K562 (cell line): ENCODE data around the gene PHACTR2. TPM values are rescaled to one million over a fixed set of nuclear protein-coding genes. Genes with fewer than 3 reads are reported as not detected.

Source experiments
- ATAC-seq: fragments of 200-7000 bp; cut with Tn5 transposase; 3 replicates; pipeline ENCODE4 v1.9.1; 2020; ENCODE audit warnings: moderate library complexity
- BruUV-seq: library from RNA; stranded (reverse); fragments of 400-500 nt; replicated peaks from 2 replicates; lab custom pipeline; 2021; lab: Mats Ljungman, UMichigan
- CTCF ChIA-PET: fragments of 300-600 bp; formaldehyde crosslinking; extraction: SDS; loops from one replicate; lab custom pipeline; 2021; ENCODE audit warnings: low intra/inter-chr PET ratio; lab: Yijun Ruan, JAX
- POLR2A ChIA-PET: fragments of 300-600, 350-650 bp; sonication (Branson Sonifier 250); formaldehyde crosslinking; extraction: SDS; loops from one replicate; lab custom pipeline; 2021; ENCODE audit warnings: antibody characterized with exemption, inconsistent platforms; lab: Yijun Ruan, JAX
- DNase-seq, 4 experiments: peaks; one replicate each; pipeline versions ENCODE4 v3.0.0 to v3.0.0-alpha.2; 2011 to 2018; ENCODE audit warnings: low spot score in 3 of 4, mixed read lengths in 3 of 4; ENCODE audit errors: extremely low read depth in 1 of 4
- FAIRE-seq: peaks from 2 replicates; lab custom pipeline; 2011; peaks lifted over from hg19 to GRCh38; lab: Jason Lieb, UNC
- H2AFZ ChIP-seq: 2 replicates; pipeline ENCODE4 v1.6.0; 2011; ENCODE audit warnings: low read depth, low read length, control low read depth, inconsistent platforms
- H3K27ac ChIP-seq: fragments of 200-600 bp; 3 replicates; pipeline ENCODE4 v1.8.0; 2011; ENCODE audit warnings: low read depth, mild to moderate bottlenecking, control low read depth, inconsistent platforms, low read length, moderate library complexity, mixed read lengths; ENCODE audit errors: extremely low read depth
- H3K27me3 ChIP-seq, 2 experiments: fragments of 300-600 bp in 1 of 2; 2 replicates in 1 of 2; 3 replicates in 1 of 2; pipeline versions ENCODE4 v1.6.0 to v1.8.0; 2011; ENCODE audit warnings: inconsistent platforms in 2 of 2, low read length in 2 of 2, mild to moderate bottlenecking in 1 of 2, mixed read lengths in 1 of 2, moderate library complexity in 1 of 2; ENCODE audit not compliant: control insufficient read depth in 2 of 2, insufficient read depth in 2 of 2
- H3K36me3 ChIP-seq: fragments of 300-600 bp; 3 replicates; pipeline ENCODE4 v1.8.0; 2011; ENCODE audit warnings: mild to moderate bottlenecking, low read length, inconsistent platforms; ENCODE audit not compliant: control insufficient read depth, insufficient read depth
- H3K4me1 ChIP-seq, 2 experiments: fragments of 200-600 bp in 1 of 2; replicated peaks in 1 of 2; 2 replicates in 1 of 2; 3 replicates in 1 of 2; pipeline versions ENCODE4 v1.5.1 to v1.8.0; 2011; ENCODE audit warnings: inconsistent platforms in 2 of 2, low read length in 2 of 2, mild to moderate bottlenecking in 1 of 2, mixed read lengths in 1 of 2, moderate library complexity in 1 of 2; ENCODE audit not compliant: control insufficient read depth in 2 of 2, insufficient read depth in 2 of 2
- H3K4me2 ChIP-seq: 2 replicates; pipeline ENCODE4 v1.6.1; 2011; ENCODE audit warnings: low read length, control low read depth, inconsistent platforms, mixed read lengths; ENCODE audit not compliant: insufficient read depth
- H3K4me3 ChIP-seq: fragments of 200-600 bp; sonication (generic), shearing (Covaris generic); 2 replicates; pipeline ENCODE4 v1.5.1; 2016; ENCODE audit warnings: control low read depth, inconsistent platforms
- H3K79me2 ChIP-seq: fragments of 200-600 bp; 3 replicates; pipeline ENCODE4 v1.8.0; 2011; ENCODE audit warnings: low read length, inconsistent platforms; ENCODE audit not compliant: control insufficient read depth, insufficient read depth
- H3K9ac ChIP-seq, 2 experiments: 2 replicates each; pipeline versions ENCODE4 v1.6.0 to v1.6.1; 2011; ENCODE audit warnings: low read depth in 2 of 2, low read length in 2 of 2, control low read depth in 1 of 2, inconsistent platforms in 1 of 2, mild to moderate bottlenecking in 1 of 2, mixed read lengths in 1 of 2; ENCODE audit not compliant: insufficient read depth in 1 of 2
- H3K9me1 ChIP-seq: one replicate; pipeline ENCODE4 v1.6.0; 2011; ENCODE audit warnings: inconsistent platforms, mild to moderate bottlenecking, low read length, moderate library complexity; ENCODE audit not compliant: control insufficient read depth, insufficient read depth
- H3K9me3 ChIP-seq: replicated peaks from 2 replicates; pipeline ENCODE4 v1.5.1; 2011; ENCODE audit warnings: low read depth, low read length, inconsistent platforms; ENCODE audit not compliant: control insufficient read depth, insufficient read depth
- H4K20me1 ChIP-seq: replicated peaks from 2 replicates; pipeline ENCODE4 v1.6.1; 2011; ENCODE audit warnings: low read length, inconsistent platforms, mixed read lengths; ENCODE audit not compliant: control insufficient read depth, insufficient read depth
- FOXK1 ChIP-seq: sonication (generic); formaldehyde crosslinking; IDR thresholded peaks from 2 replicates; pipeline ENCODE4 v1.8.0; 2022; ENCODE audit warnings: missing genetic modification reagents, mild to moderate bottlenecking, borderline replicate concordance
- GATAD2A ChIP-seq: fragments of 450-650 bp; IDR thresholded peaks from 2 replicates; pipeline ENCODE4 v1.6.1; 2017
- HDAC8 ChIP-seq: fragments of 450-650 bp; IDR thresholded peaks from 2 replicates; pipeline ENCODE4 v1.6.1; 2016; ENCODE audit warnings: mild to moderate bottlenecking, missing genetic modification characterization, moderate library complexity, missing compliant biosample characterization
- MTA1 ChIP-seq: fragments of 450-650 bp; IDR thresholded peaks from 2 replicates; pipeline ENCODE4 v1.6.1; 2017; ENCODE audit warnings: borderline replicate concordance
- PTBP1 ChIP-seq: fragments of 200-400 bp; formaldehyde crosslinking; IDR thresholded peaks from 2 replicates; pipeline ENCODE4 v1.6.1; 2017; ENCODE audit warnings: low read depth, low read length
- RAD21 ChIP-seq, 2 experiments: fragments of 250-450 bp in 1 of 2; fragments of 450-650 bp in 1 of 2; sonication (Bioruptor Pico) in 1 of 2; formaldehyde crosslinking in 1 of 2; IDR thresholded peaks in 1 of 2; conservative IDR thresholded peaks in 1 of 2; 2 replicates each; pipeline versions ENCODE4 v1.4.0 to v1.8.0; 2020 to 2022; ENCODE audit warnings: mild to moderate bottlenecking in 2 of 2, moderate library complexity in 1 of 2
- ZBTB8A ChIP-seq: fragments of 450-650 bp; IDR thresholded peaks from 2 replicates; pipeline ENCODE4 v1.6.1; 2018; ENCODE audit warnings: mild to moderate bottlenecking, moderate library complexity; ENCODE audit not compliant: partially characterized antibody
- ZC3H8 ChIP-seq: fragments of 450-650 bp; IDR thresholded peaks from 2 replicates; pipeline ENCODE4 v1.6.1; 2017
- ZNF239 ChIP-seq: fragments of 250-450 bp; sonication (Bioruptor Pico); IDR thresholded peaks from 2 replicates; pipeline ENCODE4 v1.4.0; 2020; ENCODE audit warnings: mild to moderate bottlenecking
- WGBS: fragments of 100-300 bp; shearing (Covaris generic); methylation state at CpG from one replicate; pipeline ENCODE4 v1.1.6; 2016; ENCODE audit warnings: low coverage, mixed read lengths; ENCODE audit not compliant: insufficient coverage; ENCODE audit errors: missing lambda C conversion rate; 5-methylcytosine and 5-hydroxymethylcytosine counted together
- in situ Hi-C: fragments of 300-500 bp; cut with MboI; formaldehyde crosslinking; loops from 4 replicates; pipeline ENCODE4 v1.15.0; 2018; ENCODE audit warnings: inconsistent platforms, mixed read lengths
- intact Hi-C: fragments of 100-400 bp; cut with micrococcal nuclease; formaldehyde crosslinking; loops from 2 replicates; pipeline ENCODE4 v1.14.2; 2022
- polyA plus RNA-seq, 8 experiments: library from polyadenylated mRNA; depleted of rRNA in 4 of 8; stranded (reverse) in 5 of 8; unstranded in 3 of 8; fragments of >200 nt; fragmentation: Nextera tagmentation in 2 of 8; fragmentation: Illumina TruSeq in 1 of 8; extraction: Ambion mirVana in 2 of 8; extraction: Trizol in 1 of 8; gene quantifications; 2 replicates each; pipeline versions ENCODE4 v1.2.1 to v1.2.3, GENCODE V29; 2011 to 2014; ENCODE audit warnings: inconsistent platforms in 1 of 8, missing spikeins in 1 of 8
- total RNA-seq, 7 experiments: library from RNA; depleted of rRNA in 6 of 7; stranded (reverse); fragments of >200 nt in 6 of 7; fragmentation: Illumina TruSeq in 2 of 7; extraction: Trizol in 2 of 7; gene quantifications; 2 replicates each; pipeline versions ENCODE4 v1.2.1 to v1.2.3, GENCODE V29; 2011 to 2021; ENCODE audit warnings: low replicate concordance in 1 of 7
- TF ChIP-seq, protein P1 (sequence below), 2 experiments: fragments of 250-450 bp in 1 of 2; fragments of 450-650 bp in 1 of 2; sonication (Bioruptor Pico) in 1 of 2; IDR thresholded peaks; 2 replicates each; pipeline versions ENCODE4 v1.6.1 to v1.8.0; 2016 to 2021; ENCODE audit warnings: mild to moderate bottlenecking in 2 of 2, moderate library complexity in 2 of 2, missing compliant biosample characterization in 1 of 2, missing genetic modification characterization in 1 of 2
- TF ChIP-seq, protein P2 (sequence below): fragments of 450-650 bp; IDR thresholded peaks from 2 replicates; pipeline ENCODE4 v1.6.1; 2017; ENCODE audit warnings: antibody characterized with exemption
- TF ChIP-seq, protein P3 (sequence below), 3 experiments: fragments of 200-800 bp in 1 of 3; fragments of 250-450 bp in 1 of 3; fragments of 450-650 bp in 1 of 3; sonication (Bioruptor Pico) in 1 of 3; sonication (Bioruptor generic) in 1 of 3; formaldehyde crosslinking in 1 of 3; IDR thresholded peaks; 2 replicates each; pipeline versions ENCODE4 v1.6.1 to v1.8.0; 2016 to 2022; ENCODE audit warnings: mild to moderate bottlenecking in 2 of 3, missing genetic modification characterization in 2 of 3, missing compliant biosample characterization in 1 of 3, moderate library complexity in 1 of 3

Gene PHACTR2
- total and polyA plus RNA-seq, 9 of the 15 experiments (the other 6 are each of a cell fraction or from before 2014, with no cell fraction given) = 5.3 to 52.5 (median 22.9) TPM

DNA sequence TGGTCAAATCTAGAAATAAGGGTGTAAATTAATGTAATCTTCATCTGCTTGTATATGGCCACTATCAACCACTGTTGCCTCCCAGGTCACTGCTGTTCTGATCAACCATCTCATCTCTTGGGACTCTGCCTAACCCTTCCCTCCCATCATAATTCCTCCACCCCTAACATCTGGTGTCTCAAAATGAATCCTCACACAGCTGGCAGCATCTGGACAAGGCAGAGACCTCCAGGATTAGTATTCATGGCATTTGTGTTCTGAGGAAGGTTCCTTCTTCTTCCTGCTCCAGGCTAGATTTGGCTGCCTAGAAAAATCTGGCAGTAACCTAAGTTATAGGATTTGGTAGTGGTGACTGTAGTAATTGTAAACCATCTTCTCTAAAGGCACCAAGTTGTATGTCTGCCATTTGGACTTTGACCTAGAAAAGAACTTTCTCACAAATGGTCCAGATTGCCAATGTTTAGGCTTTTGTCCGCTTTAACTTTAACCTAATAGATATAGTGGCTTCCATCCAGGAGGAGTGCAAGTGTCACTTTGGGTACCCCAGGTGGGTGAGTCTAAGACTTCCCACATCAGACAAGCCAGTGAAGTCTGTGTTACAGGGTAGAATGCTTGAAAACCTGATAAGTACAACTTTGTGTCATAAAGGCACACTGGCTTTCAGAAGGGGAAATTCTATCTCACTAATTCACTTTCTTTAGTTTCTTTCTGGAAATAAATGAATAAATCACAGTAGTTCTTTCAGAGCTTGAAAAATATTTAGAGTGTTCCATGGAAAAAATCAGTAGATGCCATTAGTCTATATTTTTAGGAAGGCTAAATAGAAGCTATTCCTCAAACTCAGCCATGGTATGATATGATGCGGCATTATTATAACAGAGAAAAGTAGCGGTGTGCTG lies 3.0 kb upstream of the PHACTR2 start:
- H3K79me2 ChIP-seq = peaks cover 17% of the 10 kb centered on the region
- H3K9ac ChIP-seq = no peak overlapping the region
- no TSS peak for BruUV-seq
- FAIRE-seq (no peak), ATAC-seq (no peak), DNase-seq (no peak)
- H3K4me2 ChIP-seq = no peak overlapping the region
- H3K36me3 ChIP-seq = no peaks in the 10 kb centered on the region
- peaks cover 5% of the 10 kb centered on the region in 2 experiments; a peak in 3 of 5 replicates for H3K4me1 ChIP-seq
- H3K9me3 ChIP-seq = no peaks in the 10 kb centered on the region
- in situ Hi-C loops (no loop called here), intact Hi-C loops (loop anchor here (5.0 kb wide), 2 partner anchors 133 to 168 kb away; partner anchors contain the start of gene LTV1)
- no peaks in the 10 kb centered on the region for H3K27me3 ChIP-seq
- H3K4me3 ChIP-seq = no peak overlapping the region
- WGBS = 56% methylated on average over 3 of the region's 3 CpGs
- H4K20me1 ChIP-seq = no peaks in the 10 kb centered on the region
- H2AFZ ChIP-seq = no peak overlapping the region
- POLR2A ChIA-PET = interaction anchor here (0.6 kb wide), 1 partner anchor 101 kb away, joined by 3 read pairs; no protein-coding TSS in a partner anchor
- no peaks in the 10 kb centered on the region for H3K9me1 ChIP-seq
- H3K27ac ChIP-seq = no peak overlapping the region
- CTCF ChIA-PET = no interaction called here
- no peak for TF ChIP-seq RAD21 (CRISPR knock-in tag; conservative IDR thresholded peaks at IDR 0.05 in 1 of 2, IDR thresholded peaks at IDR 0.05 in 1 of 2)
- no peak for TF ChIP-seq PTBP1
- no peak for TF ChIP-seq ZC3H8
- TF ChIP-seq MTA1 = no peak
- TF ChIP-seq ZBTB8A = no peak
- TF ChIP-seq, protein P1, sequence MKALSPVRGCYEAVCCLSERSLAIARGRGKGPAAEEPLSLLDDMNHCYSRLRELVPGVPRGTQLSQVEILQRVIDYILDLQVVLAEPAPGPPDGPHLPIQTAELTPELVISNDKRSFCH (CRISPR knock-in tag; IDR thresholded peaks at IDR 0.05) = no peak
- TF ChIP-seq, protein P1 (tag; IDR thresholded peaks at IDR 0.05) = no peak
- no peak for TF ChIP-seq ZNF239 (CRISPR knock-in tag)
- no peak for TF ChIP-seq GATAD2A
- no peak for TF ChIP-seq FOXK1 (CRISPR knock-in tag)
- TF ChIP-seq, protein P2, sequence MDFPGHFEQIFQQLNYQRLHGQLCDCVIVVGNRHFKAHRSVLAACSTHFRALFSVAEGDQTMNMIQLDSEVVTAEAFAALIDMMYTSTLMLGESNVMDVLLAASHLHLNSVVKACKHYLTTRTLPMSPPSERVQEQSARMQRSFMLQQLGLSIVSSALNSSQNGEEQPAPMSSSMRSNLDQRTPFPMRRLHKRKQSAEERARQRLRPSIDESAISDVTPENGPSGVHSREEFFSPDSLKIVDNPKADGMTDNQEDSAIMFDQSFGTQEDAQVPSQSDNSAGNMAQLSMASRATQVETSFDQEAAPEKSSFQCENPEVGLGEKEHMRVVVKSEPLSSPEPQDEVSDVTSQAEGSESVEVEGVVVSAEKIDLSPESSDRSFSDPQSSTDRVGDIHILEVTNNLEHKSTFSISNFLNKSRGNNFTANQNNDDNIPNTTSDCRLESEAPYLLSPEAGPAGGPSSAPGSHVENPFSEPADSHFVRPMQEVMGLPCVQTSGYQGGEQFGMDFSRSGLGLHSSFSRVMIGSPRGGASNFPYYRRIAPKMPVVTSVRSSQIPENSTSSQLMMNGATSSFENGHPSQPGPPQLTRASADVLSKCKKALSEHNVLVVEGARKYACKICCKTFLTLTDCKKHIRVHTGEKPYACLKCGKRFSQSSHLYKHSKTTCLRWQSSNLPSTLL = no peak
- TF ChIP-seq, protein P3, sequence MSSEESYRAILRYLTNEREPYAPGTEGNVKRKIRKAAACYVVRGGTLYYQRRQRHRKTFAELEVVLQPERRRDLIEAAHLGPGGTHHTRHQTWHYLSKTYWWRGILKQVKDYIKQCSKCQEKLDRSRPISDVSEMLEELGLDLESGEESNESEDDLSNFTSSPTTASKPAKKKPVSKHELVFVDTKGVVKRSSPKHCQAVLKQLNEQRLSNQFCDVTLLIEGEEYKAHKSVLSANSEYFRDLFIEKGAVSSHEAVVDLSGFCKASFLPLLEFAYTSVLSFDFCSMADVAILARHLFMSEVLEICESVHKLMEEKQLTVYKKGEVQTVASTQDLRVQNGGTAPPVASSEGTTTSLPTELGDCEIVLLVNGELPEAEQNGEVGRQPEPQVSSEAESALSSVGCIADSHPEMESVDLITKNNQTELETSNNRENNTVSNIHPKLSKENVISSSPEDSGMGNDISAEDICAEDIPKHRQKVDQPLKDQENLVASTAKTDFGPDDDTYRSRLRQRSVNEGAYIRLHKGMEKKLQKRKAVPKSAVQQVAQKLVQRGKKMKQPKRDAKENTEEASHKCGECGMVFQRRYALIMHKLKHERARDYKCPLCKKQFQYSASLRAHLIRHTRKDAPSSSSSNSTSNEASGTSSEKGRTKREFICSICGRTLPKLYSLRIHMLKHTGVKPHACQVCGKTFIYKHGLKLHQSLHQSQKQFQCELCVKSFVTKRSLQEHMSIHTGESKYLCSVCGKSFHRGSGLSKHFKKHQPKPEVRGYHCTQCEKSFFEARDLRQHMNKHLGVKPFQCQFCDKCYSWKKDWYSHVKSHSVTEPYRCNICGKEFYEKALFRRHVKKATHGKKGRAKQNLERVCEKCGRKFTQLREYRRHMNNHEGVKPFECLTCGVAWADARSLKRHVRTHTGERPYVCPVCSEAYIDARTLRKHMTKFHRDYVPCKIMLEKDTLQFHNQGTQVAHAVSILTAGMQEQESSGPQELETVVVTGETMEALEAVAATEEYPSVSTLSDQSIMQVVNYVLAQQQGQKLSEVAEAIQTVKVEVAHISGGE (CRISPR knock-in tag; IDR thresholded peaks at IDR 0.05) = no peak
- no peak for TF ChIP-seq HDAC8 (tag)
